WTC11 (cell line): Measurements from ENCODE around the gene PTAR1.

ENCODE experiments used
- ELF4 ChIP-seq: sonication (generic); formaldehyde crosslinking; IDR thresholded peaks from 2 replicates; pipeline ENCODE4 v1.8.1; 2022; ENCODE audit warnings: low read depth, mild to moderate bottlenecking, moderate library complexity, missing genetic modification reagents
- NR1H2 ChIP-seq: sonication (generic); formaldehyde crosslinking; IDR thresholded peaks from 2 replicates; pipeline ENCODE4 v1.9.0; 2021; ENCODE audit warnings: mild to moderate bottlenecking, moderate library complexity, missing genetic modification reagents
- NR2C2 ChIP-seq: sonication (generic); formaldehyde crosslinking; IDR thresholded peaks from 2 replicates; pipeline ENCODE4 v1.8.0; 2022; ENCODE audit warnings: mild to moderate bottlenecking, missing genetic modification reagents
- TF ChIP-seq, protein P1 (sequence below): fragments of 200-600 bp; IDR thresholded peaks from 2 replicates; pipeline ENCODE4 v1.8.0; 2022; ENCODE audit warnings: antibody characterized with exemption

DNA sequence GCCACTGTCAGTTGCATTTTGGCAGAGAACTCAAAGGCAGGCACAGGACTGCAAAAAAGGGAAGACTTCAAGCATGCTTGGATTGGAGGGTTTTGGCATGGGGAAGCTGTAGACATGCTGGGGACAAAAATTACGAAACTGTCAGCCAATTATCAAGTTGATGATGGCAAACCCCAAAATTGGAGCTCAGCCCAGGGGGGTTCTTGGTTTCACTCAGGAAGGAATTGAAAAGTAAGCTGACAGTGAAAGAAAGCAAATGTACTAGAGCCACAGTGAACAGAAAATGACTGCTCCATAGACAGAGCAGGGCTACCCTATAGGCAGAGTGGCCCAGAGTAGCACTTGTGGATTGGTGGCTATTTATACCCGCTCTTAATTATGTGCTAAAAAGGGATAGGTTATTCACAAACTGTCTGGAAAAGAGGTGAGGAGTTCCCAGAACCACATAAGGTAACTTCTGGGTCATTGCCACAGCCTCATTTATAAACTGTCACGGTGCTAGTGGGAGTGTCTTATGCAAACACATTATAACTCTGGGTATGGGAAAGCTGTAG, 46.2 kb upstream of the PTAR1 start:
- TF ChIP-seq, protein P1, sequence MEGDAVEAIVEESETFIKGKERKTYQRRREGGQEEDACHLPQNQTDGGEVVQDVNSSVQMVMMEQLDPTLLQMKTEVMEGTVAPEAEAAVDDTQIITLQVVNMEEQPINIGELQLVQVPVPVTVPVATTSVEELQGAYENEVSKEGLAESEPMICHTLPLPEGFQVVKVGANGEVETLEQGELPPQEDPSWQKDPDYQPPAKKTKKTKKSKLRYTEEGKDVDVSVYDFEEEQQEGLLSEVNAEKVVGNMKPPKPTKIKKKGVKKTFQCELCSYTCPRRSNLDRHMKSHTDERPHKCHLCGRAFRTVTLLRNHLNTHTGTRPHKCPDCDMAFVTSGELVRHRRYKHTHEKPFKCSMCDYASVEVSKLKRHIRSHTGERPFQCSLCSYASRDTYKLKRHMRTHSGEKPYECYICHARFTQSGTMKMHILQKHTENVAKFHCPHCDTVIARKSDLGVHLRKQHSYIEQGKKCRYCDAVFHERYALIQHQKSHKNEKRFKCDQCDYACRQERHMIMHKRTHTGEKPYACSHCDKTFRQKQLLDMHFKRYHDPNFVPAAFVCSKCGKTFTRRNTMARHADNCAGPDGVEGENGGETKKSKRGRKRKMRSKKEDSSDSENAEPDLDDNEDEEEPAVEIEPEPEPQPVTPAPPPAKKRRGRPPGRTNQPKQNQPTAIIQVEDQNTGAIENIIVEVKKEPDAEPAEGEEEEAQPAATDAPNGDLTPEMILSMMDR, result no peak
- TF ChIP-seq NR2C2 (no peak), NR1H2 (no peak), ELF4 (CRISPR knock-in tag) (no peak)
